Mesenchymal stem cell (in vitro differentiated cells and primary cell): ENCODE results near the gene SCO1.
A peak's percentile ranks its signal among the peaks of the same experiment; 100 is the strongest.
"Not testable (repeated sequence)": the region's sequence is repeated elsewhere in the genome, so short reads cannot be mapped to it uniquely, and the experiment has no call there.

Experiments used
- DNase-seq: peaks from one replicate; pipeline ENCODE4 v3.0.0-alpha.2; 2013
- H2AFZ ChIP-seq: one replicate; pipeline ENCODE4 v1.6.1; 2013; ENCODE audit warnings: low read depth, mild to moderate bottlenecking, control low read depth, inconsistent platforms, low read length, moderate library complexity
- H2AK5ac ChIP-seq: 2 replicates; pipeline ENCODE4 v1.6.1; 2013; ENCODE audit warnings: low read length, moderate library complexity, mild to moderate bottlenecking, inconsistent platforms; ENCODE audit not compliant: severe bottlenecking
- H2BK120ac ChIP-seq: one replicate; pipeline ENCODE4 v1.6.1; 2013; ENCODE audit warnings: low read depth, mild to moderate bottlenecking, inconsistent platforms, low read length, moderate library complexity
- H2BK12ac ChIP-seq, 2 experiments: one replicate each; pipeline ENCODE4 v1.6.1; 2013; ENCODE audit warnings: inconsistent platforms in 2 of 2, low read length in 2 of 2, mild to moderate bottlenecking in 2 of 2, moderate library complexity in 2 of 2, control low read depth in 1 of 2
- H2BK15ac ChIP-seq: one replicate; pipeline ENCODE4 v1.6.1; 2013; ENCODE audit warnings: mild to moderate bottlenecking, low read depth, inconsistent platforms; ENCODE audit not compliant: poor library complexity, severe bottlenecking
- H2BK5ac ChIP-seq: 2 replicates; pipeline ENCODE4 v1.6.1; 2013; ENCODE audit warnings: low read depth, mild to moderate bottlenecking, low read length, control low read depth, inconsistent platforms; ENCODE audit not compliant: poor library complexity, severe bottlenecking
- H3K14ac ChIP-seq, 2 experiments: one replicate each; pipeline ENCODE4 v1.6.1; 2013; ENCODE audit warnings: inconsistent platforms in 2 of 2, low read length in 2 of 2, control low read depth in 1 of 2, mild to moderate bottlenecking in 1 of 2, moderate library complexity in 1 of 2
- H3K18ac ChIP-seq, 2 experiments: one replicate each; pipeline ENCODE4 v1.6.1; 2013; ENCODE audit warnings: inconsistent platforms in 2 of 2, low read length in 2 of 2, control low read depth in 1 of 2, low read depth in 1 of 2, mild to moderate bottlenecking in 1 of 2
- H3K23ac ChIP-seq, 2 experiments: one replicate each; pipeline ENCODE4 v1.6.1; 2013; ENCODE audit warnings: inconsistent platforms in 2 of 2, low read length in 2 of 2, mild to moderate bottlenecking in 2 of 2, moderate library complexity in 2 of 2, control low read depth in 1 of 2
- H3K27ac ChIP-seq: 2 replicates; pipeline ENCODE4 v1.5.1; 2013; ENCODE audit warnings: mild to moderate bottlenecking, moderate library complexity, low read length, control low read depth, inconsistent platforms; ENCODE audit not compliant: poor library complexity, severe bottlenecking
- H3K27me3 ChIP-seq, 2 experiments: 2 replicates each; pipeline versions ENCODE4 v1.6.1 to v1.7.0; 2013; ENCODE audit warnings: low read length in 2 of 2, mild to moderate bottlenecking in 2 of 2, moderate library complexity in 2 of 2, control low read depth in 1 of 2, inconsistent platforms in 1 of 2; ENCODE audit not compliant: control insufficient read depth in 1 of 2, insufficient read depth in 1 of 2
- H3K36me3 ChIP-seq, 2 experiments: 2 replicates each; pipeline versions ENCODE4 v1.6.1 to v1.7.0; 2013; ENCODE audit warnings: low read length in 2 of 2, control low read depth in 1 of 2, inconsistent platforms in 1 of 2, low read depth in 1 of 2, mild to moderate bottlenecking in 1 of 2; ENCODE audit not compliant: insufficient read depth in 2 of 2, control insufficient read depth in 1 of 2
- H3K4ac ChIP-seq, 2 experiments: one replicate each; pipeline ENCODE4 v1.6.1; 2013; ENCODE audit warnings: inconsistent platforms in 2 of 2, low read length in 2 of 2, mild to moderate bottlenecking in 2 of 2, moderate library complexity in 2 of 2, control low read depth in 1 of 2, low read depth in 1 of 2
- H3K4me1 ChIP-seq: 2 replicates; pipeline ENCODE4 v1.6.1; 2013; ENCODE audit warnings: low read depth, low read length, control low read depth; ENCODE audit not compliant: control insufficient read depth, insufficient read depth
- H3K4me2 ChIP-seq: 2 replicates; pipeline ENCODE4 v1.6.1; 2013; ENCODE audit warnings: low read length, mild to moderate bottlenecking, inconsistent platforms; ENCODE audit not compliant: poor library complexity, severe bottlenecking
- H3K4me3 ChIP-seq, 2 experiments: 2 replicates each; pipeline versions ENCODE4 v1.5.1 to v1.7.0; 2013; ENCODE audit warnings: low read length in 2 of 2, mild to moderate bottlenecking in 2 of 2, control low read depth in 1 of 2, low read depth in 1 of 2; ENCODE audit not compliant: insufficient read depth in 1 of 2
- H3K79me1 ChIP-seq: replicated peaks from 2 replicates; pipeline ENCODE4 v1.6.1; 2013; ENCODE audit warnings: mild to moderate bottlenecking, control low read depth, low read length, inconsistent platforms; ENCODE audit not compliant: poor library complexity, severe bottlenecking
- H3K9ac ChIP-seq: 2 replicates; pipeline ENCODE4 v1.7.0; 2013; ENCODE audit warnings: mild to moderate bottlenecking, low read length, moderate library complexity
- H3K9me3 ChIP-seq: 2 replicates; pipeline ENCODE4 v1.7.0; 2013; ENCODE audit warnings: mild to moderate bottlenecking, low read length; ENCODE audit not compliant: control insufficient read depth
- H4K8ac ChIP-seq: one replicate; pipeline ENCODE4 v1.6.1; 2013; ENCODE audit warnings: inconsistent platforms, mild to moderate bottlenecking, low read length, moderate library complexity
- H4K91ac ChIP-seq: one replicate; pipeline ENCODE4 v1.6.1; 2013; ENCODE audit warnings: mild to moderate bottlenecking, low read length, inconsistent platforms
- WGBS: methylation state at CpG from one replicate; pipeline ENCODE4 v1.1.7; 2013; ENCODE audit warnings: mixed read lengths; 5-methylcytosine and 5-hydroxymethylcytosine counted together

The SCO1 gene

DNA sequence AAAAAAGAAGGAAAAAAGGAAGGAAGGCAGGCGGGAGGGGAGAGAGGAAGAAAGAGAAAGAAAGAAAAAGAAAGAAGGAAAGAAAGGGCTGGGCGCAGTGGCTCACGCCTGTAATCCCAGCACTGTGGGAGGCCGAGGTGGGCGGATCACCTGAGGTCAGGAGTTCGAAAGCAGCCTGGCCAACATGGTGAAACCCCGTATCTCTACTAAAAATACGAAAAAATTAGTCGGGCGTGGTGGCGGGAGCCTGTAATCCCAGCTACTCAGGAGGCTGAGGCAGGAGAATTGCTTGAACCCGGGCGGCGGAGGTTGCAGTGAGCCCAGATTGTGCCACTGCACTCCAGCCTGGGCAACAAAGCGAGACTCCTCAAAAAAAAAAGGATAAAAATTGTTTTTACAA lies 32.9 kb upstream of the SCO1 start:
- H3K79me1 ChIP-seq, H2BK5ac ChIP-seq, H2BK15ac ChIP-seq, H3K9me3 ChIP-seq, H3K14ac ChIP-seq, H3K27me3 ChIP-seq, DNase-seq, H3K4ac ChIP-seq, H3K23ac ChIP-seq, H2BK120ac ChIP-seq, H4K91ac ChIP-seq, H3K18ac ChIP-seq, H2BK12ac ChIP-seq, H2AK5ac ChIP-seq, H3K4me1 ChIP-seq, H2AFZ ChIP-seq: not testable (repeated sequence)
- peaks cover 0 to 21% of the 10 kb centered on the region in 2 experiments for H3K36me3 ChIP-seq
- H3K27ac ChIP-seq = peak overlapping the region; percentile 36
- peak overlapping the region; percentile 81 to 89 for H3K4me3 ChIP-seq
- WGBS = 22% methylated on average over 14 of the region's 15 CpGs
- peak overlapping the region; percentile 90 for H3K9ac ChIP-seq
- H3K4me2 ChIP-seq = peak overlapping the region; percentile 82
- H4K8ac ChIP-seq = peak overlapping the region; percentile 43

DNA sequence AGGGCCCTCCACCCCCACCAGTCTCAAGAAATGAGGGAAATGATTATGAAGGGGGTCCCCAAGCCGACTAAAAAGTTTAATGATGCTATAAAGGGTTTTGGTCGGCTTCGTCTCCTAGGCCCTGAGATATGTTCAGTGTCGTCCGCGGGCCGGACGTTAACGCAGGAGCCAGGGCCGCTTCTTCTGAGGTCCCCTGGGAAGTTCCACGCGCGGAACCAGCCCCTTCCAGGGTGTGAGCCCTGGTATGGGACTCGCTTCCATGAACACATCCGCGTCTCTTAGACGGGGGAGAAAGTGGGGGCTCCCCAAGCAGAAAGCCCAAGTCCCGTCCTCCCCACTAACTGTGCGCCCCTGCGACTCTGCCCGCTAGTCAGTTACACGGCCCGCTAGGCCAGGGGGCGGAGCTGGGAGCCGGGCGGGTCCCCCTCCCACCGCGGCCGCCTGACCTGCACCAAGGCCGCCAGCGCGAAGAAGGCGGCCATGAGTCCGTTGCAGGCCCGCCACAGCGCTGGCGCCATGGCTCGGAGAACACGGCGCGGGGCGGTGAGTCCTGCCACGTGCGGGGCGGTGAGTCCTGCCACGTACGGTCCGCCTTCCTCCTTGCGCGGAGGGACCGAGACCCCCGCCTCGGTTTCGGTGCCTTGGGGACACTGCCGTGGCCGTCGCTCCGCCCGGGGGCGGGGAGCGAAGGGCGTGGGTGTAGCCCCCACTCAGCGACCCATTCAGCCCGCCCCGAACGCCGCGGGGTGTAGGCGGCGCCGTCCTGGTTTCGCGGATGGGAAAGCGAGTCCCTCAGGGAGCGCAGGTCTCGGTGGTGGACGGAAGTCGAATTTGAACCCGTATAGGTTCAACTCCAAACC lies 32.2 kb upstream of the SCO1 start, which contains the start of gene TMEM220:
TSS of gene TMEM220 (minus strand) at position 690 of the 860 bp plus-strand sequence. CDS start at position 518, 172 bp downstream.
- peak; percentile 82 for DNase-seq
- Histone ChIP-seq H3K27me3 (no peaks in the 10 kb centered on the region), H3K14ac (peak within 1 kb of the TSS in 1 of 2 experiments; percentile 100), H3K36me3 (peaks cover 0 to 28% of the 10 kb centered on the region in 2 experiments), H3K18ac (peak within 1 kb of the TSS; percentile 93 to 100), H4K8ac (peak within 1 kb of the TSS; percentile 99), H3K4ac (peak within 1 kb of the TSS; percentile 84 to 94), H3K4me2 (peak within 1 kb of the TSS; percentile 82), H2AFZ (peak within 1 kb of the TSS; percentile 81), H3K23ac (no peak within 1 kb of the TSS), H2BK15ac (peak within 1 kb of the TSS; percentile 87), H3K9me3 (no peaks in the 10 kb centered on the region), H3K27ac (peak within 1 kb of the TSS; percentile 36), H2BK12ac (peak within 1 kb of the TSS; percentile 83 to 98), H3K4me1 (peaks cover 6% of the 10 kb centered on the region), H3K79me1 (no peaks in the 10 kb centered on the region), H3K4me3 (peak within 1 kb of the TSS; percentile 81 to 89), H4K91ac (peak within 1 kb of the TSS; percentile 99), H2BK5ac (no peak within 1 kb of the TSS), H2AK5ac (no peak within 1 kb of the TSS), H3K9ac (peak within 1 kb of the TSS; percentile 90), H2BK120ac (peak within 1 kb of the TSS; percentile 95)
- WGBS = 10% methylated on average over 46 of the region's 79 CpGs

DNA sequence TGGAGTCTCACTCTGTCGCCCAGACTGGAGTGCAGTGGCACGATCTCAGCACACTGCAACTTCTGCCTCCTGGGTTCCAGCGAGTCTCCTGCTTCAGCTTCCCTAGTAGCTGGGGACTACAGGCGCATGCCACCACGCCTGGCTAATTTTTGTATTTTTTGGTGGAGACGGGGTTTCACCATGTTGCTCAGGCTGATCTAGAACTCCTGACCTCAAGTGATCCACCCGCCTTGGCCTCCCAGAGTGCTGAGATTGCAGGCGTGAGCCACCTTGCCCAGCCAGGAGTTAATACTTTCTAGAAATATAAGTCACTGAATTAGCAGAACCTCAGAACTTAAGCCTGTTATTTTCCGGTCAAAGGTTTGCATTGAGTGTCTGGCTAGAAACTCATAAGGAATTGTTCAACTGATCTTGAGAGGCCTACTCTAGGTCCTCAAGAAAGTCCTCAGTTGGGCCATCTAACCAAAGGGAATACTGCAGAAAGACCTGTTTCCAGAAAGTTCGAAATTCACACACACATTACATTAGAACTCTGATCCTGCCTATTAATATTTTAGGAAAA lies 31.1 kb upstream of the SCO1 start:
- DNase-seq = no peak
- no peak overlapping the region for H4K91ac ChIP-seq
- H3K27ac ChIP-seq = no peak overlapping the region
- no peak overlapping the region for H3K9ac ChIP-seq
- peaks cover 0 to 28% of the 10 kb centered on the region in 2 experiments for H3K36me3 ChIP-seq
- no peak overlapping the region for H3K4ac ChIP-seq
- H3K23ac ChIP-seq = no peak overlapping the region
- no peak overlapping the region for H3K4me2 ChIP-seq
- H3K4me3 ChIP-seq = no peak overlapping the region
- peaks cover 6% of the 10 kb centered on the region for H3K4me1 ChIP-seq
- no peak overlapping the region for H2AFZ ChIP-seq
- H3K27me3 ChIP-seq = no peaks in the 10 kb centered on the region
- WGBS = 97% methylated on average over 10 of the region's 10 CpGs
- H2AK5ac ChIP-seq = no peak overlapping the region
- H3K14ac ChIP-seq = no peak overlapping the region
- no peaks in the 10 kb centered on the region for H3K79me1 ChIP-seq
- H4K8ac ChIP-seq = no peak overlapping the region
- H2BK5ac ChIP-seq = no peak overlapping the region
- H3K9me3 ChIP-seq = no peaks in the 10 kb centered on the region
- no peak overlapping the region for H3K18ac ChIP-seq
- no peak overlapping the region for H2BK15ac ChIP-seq
- no peak overlapping the region for H2BK12ac ChIP-seq
- H2BK120ac ChIP-seq = no peak overlapping the region

DNA sequence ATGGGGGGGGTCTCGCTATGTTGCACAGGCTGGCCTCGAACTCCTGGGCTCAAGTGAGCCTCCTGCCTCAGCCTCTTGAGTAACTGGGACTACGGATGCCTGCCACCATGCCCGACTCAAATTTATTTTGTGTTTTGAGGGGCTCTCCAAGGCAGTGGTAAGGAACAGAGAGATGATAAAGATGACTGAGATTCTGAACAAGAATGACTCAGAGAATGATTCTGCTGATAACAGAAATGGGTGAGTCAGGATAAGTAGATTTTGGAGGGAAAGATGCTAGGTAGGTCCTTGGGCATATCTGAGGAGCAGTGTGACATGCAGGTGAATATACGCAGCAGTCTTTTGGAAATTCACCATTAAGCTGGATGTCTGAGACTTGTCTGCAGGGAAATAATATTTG lies 29.9 kb upstream of the SCO1 start:
- no peak overlapping the region for H2BK120ac ChIP-seq
- no peak overlapping the region for H2AK5ac ChIP-seq
- H4K91ac ChIP-seq = no peak overlapping the region
- no peak overlapping the region for H3K14ac ChIP-seq
- no peak for DNase-seq
- H3K4me2 ChIP-seq = no peak overlapping the region
- H3K27ac ChIP-seq = no peak overlapping the region
- H4K8ac ChIP-seq = no peak overlapping the region
- no peak overlapping the region for H2BK15ac ChIP-seq
- H2BK12ac ChIP-seq = no peak overlapping the region
- no peak overlapping the region for H3K4ac ChIP-seq
- H3K27me3 ChIP-seq = no peaks in the 10 kb centered on the region
- no peak overlapping the region for H2AFZ ChIP-seq
- H3K18ac ChIP-seq = no peak overlapping the region
- peaks cover 0 to 38% of the 10 kb centered on the region in 2 experiments for H3K36me3 ChIP-seq
- H3K23ac ChIP-seq = no peak overlapping the region
- H3K4me3 ChIP-seq = no peak overlapping the region
- 85% methylated on average over 5 of the region's 5 CpGs for WGBS
- peaks cover 6% of the 10 kb centered on the region for H3K4me1 ChIP-seq
- no peaks in the 10 kb centered on the region for H3K79me1 ChIP-seq
- H2BK5ac ChIP-seq = no peak overlapping the region
- H3K9ac ChIP-seq = no peak overlapping the region
- H3K9me3 ChIP-seq = no peaks in the 10 kb centered on the region
